Hippocampal formation (tissue), 2 donors: ENCODE results near the gene PNRC2.
A peak's percentile ranks its signal among the peaks of the same experiment; 100 is the strongest.
"Not testable (repeated sequence)": the region's sequence is repeated elsewhere in the genome, so short reads cannot be mapped to it uniquely, and the experiment has no call there.

Experiments
- DNase-seq, 2 donors: peaks; one replicate each; lab custom pipeline; 2025; lab: John Stamatoyannopoulos, UW

Gene PNRC2

DNA sequence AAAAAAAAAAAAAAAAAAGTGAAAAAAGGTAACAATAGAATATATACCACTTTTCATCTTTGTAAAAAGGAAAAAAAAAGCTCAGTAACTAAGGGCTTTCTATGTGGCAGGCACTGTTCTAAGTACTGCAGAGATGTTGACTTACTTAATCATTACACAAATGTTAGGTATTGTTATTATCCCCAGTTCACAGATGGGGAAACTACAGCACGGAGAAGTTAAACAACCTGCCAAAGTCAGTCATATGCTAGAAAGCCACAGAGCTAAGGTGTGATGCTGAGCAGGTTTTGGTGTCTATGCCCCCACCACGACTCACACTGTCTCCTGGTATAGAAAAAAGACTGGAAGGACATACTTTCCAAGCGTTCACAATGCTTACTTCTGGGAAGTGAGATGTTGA is 6.6 kb upstream of the PNRC2 start:
- no peak for DNase-seq

DNA sequence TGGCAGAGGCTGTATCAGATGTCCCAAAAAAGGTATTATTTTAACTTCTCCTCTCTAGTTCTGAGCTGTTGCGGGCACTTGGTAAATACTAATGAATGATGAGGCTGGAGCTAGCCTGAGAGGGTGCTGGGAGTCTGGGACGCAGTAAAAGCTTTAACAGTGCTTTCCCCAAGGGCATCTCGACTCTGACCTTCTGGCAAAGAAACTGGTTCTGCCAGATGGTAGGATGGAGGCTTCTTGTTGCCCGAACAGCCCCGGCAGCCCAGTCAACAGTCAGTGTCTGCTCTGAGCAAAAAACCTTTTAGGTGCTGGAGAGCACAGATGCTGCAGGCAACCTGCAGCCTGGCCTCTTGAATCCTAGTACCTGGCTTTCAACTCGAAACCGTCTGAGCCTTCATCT is 2.5 kb upstream of the PNRC2 start:
- DNase-seq: no peak

DNA sequence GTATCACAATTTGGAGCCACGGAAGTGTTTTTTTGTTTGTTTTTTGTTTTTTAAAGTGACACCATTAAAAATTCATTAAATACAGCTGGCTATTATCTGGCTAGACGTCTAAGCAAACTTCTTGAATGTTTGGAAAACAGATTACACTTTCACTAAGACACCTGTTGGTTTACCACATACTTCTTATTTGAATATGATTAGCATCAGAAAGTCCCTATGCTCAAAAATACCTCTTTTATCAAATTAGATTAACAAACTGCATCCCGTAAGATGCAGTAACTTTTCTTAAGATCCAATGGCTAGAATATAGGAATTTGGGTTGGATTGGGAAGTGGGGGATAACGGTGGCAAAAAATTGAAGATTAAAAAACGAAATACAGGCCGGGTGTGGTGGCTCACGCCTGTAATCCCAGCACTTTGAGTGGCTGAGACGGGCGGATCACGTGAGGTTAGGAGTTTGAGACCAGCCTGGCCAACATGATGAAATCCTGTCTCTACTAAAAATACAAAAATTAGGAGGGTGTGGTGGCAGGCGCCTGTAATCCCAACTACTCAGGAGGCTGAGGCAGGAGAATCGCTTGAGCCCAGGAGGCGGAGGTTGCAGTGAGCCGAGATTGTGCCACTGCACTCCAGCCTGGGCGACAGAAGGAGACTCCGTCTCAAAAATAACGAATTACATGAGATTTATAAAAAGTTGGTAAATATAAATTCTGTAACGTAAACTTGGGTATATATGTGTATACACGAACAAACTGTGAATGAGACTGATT is 1.4 kb upstream of the PNRC2 start:
- DNase-seq: not testable (repeated sequence)

DNA sequence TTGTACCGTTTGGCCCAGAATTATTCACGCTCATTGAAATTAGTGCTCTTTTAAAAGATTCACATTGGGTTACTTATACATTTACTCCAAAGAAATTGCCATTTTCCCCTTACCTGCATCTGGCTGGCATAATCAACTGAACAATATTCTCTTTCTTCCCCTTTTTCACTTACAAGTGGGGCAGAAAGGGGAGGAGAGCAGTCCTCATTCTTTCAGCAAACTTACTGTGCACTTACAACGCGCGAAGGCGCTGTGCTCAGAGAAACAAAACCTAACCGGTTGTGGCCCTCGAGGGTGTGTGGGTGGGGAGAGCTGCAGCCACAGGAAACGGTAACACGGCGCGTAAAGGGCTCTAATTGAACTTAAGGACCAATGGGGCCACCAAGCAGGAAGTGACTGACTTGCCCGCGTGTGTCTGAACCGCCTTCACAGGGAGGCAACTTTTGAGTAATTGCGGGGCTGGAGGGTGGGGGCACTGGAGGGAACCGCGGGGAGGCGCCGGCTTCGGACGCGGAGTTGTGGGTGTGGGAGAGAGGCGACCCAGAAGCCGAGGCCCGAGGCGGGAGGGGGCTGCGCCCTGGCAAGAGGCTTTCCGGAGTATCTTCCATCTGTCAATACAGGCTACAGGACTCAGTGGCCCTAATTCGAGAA is 693 bp upstream of the PNRC2 start:
- peak; percentile 26 to 65 for DNase-seq

DNA sequence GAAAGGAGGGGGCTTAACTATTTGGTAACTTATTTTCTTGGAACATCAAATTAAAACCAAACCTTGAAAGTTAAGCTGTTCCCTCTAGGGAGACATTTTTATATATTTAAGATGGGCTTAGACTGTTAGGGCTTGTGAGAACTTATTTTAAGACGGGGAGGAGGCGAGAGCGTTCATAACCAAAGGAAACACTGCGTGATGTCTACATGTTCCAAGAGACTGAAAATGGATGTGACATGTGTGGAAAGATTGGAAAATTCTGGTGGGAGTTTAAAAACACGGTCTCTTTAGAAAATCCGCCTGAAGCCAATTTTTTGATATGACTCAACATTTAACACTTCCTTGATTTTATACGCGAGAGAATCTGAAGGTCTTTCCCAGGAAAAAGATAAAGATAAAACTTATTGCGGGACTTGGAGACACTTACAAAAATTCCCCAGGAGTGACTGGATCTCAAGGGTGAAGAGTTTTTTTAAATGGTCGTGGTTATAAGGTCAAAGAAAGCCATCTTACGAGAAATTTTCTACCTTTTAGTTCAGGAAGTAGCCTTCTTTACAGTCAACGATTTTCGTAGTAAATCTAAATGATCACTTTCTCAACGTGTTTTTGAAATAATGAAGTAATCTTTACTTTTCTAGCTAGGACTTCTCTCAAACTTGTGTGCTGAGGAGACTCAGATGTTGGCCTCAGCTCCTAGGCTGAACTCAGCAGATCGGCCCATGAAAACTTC is 828 bp downstream of the PNRC2 start:
- peak in 1 of 2 donors; percentile 59 for DNase-seq

DNA sequence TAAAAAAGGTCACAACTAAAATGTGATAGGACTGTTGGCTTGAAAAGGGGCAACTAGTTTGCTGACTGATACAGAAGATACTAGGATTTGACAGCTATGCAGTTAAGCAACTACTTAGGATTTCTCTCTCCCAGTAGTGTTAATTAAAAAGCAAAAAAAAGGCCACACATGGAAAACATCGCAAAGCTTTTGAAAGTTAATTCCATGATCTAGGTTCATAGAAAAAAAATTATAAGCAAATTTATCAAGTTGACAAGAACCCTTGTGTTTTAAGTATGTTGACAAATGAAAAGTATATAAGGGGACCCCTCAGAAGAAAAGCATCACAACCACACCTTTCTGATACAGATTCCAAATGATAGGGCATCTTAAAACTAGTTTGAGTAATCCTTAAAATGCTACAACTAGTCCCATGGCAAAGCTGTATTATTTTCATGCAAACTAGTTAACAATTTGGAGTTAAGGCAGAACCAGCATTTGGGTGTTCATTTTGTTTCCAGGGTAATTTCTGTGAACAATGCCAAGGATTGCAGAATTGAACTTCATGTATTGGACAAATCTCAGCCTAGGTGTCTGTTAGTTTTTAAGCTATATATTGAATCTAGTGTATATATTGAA is 4.1 kb downstream of the PNRC2 start:
- no peak for DNase-seq

DNA sequence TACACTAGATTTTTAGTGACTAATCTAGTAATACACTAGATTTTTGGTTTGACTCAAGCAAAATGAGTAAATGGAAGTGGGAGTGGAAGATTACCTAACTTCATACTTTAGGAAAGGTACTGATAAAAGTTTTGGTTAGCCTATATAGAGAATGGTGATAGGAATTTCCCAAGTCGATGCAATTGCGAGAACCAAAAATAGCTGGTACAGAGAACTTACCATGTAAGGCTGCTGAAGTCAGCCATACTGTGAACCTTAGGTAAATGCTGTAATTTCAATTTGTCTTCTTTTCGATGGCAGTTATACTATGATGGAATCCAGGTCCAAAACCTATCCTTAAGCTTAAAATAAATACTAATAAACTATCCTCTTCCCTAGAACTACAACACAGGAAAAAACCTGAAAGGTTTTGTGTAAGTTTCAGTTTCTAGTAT is 4.6 kb downstream of the PNRC2 start:
- no peak for DNase-seq

DNA sequence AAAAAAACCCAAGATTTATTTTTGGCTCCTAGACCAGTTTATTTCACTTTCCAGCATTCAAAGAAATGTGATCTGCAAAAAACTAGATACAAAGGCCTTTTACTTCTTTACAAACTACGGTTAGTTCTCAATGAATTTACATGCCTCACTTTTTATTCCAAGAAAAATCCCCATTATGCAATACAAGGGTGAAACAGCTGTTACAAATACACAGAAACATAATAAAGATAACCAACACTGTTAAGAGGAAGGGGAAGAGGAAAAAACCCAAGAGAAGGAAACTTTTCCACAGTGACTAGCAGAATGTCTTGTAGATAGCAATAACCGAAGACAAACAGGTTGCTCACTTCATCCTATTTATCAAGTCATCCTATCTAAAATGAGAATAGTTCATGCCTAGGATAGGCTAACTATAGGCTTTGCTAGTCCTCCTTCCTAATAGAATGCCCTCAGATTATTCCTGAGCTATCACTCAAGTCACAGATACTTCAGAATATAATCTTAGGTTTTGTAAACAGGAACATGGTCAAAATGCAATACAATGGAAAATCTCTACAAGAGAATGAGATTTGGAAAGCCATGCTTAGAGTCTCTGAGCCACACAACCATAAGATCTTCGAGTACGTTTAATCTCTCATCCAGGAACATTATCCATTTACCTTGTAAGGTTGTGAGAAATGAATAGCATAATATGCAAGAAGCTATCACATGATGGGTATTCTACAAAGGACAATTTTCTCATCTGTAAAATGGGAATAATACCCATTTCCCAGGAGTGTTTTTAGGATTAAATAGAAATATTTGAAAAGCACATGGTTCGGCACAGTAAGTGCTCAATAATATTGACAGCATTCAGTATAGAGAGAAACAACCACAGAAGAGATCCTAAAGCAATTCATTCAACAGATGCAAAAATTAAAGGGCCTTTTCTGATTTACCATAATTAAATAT is 5.4 kb downstream of the PNRC2 start:
- DNase-seq: no peak

DNA sequence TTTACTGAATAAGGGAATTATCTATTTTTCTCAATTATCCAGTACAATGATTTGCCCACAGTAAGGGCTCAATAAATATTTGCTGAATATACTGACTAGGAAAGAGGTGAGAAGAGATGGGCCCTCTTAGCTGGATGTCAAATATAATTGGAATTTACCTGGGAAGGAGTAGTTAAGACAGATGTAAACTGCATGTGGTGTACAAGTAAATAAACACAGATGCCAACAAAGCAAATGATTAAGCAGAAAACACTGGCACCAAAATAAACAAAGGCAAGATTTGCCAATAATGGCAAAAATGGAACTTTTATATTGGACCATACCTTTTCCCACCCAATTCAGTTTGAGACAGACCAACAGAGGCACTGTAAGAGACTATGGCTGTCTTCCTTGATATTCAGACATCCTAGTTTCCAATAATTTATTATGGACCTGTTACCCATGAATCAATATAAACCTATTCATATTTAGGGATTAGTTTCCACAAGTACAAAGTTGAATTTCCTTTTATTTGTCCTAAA is 7.4 kb downstream of the PNRC2 start:
- no peak for DNase-seq

DNA sequence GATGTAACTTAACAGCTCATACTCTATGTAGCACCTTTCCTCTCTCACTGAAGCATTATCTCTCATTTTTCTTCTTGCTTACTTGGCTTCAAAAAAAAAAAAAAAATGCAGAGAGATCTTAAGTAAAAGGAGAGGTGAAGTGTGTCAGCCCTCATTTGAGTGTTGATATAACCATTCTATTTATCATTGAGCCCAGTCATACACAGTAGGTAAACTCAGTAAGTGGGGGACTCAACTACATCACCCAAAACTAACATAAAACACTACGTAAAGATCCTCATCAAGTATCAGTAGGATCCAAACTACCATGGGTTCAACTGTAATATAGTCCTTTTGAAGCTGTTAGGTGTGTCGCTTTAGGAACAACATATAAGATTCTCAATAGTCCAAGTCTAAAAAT is 8.2 kb downstream of the PNRC2 start:
- DNase-seq: no peak

DNA sequence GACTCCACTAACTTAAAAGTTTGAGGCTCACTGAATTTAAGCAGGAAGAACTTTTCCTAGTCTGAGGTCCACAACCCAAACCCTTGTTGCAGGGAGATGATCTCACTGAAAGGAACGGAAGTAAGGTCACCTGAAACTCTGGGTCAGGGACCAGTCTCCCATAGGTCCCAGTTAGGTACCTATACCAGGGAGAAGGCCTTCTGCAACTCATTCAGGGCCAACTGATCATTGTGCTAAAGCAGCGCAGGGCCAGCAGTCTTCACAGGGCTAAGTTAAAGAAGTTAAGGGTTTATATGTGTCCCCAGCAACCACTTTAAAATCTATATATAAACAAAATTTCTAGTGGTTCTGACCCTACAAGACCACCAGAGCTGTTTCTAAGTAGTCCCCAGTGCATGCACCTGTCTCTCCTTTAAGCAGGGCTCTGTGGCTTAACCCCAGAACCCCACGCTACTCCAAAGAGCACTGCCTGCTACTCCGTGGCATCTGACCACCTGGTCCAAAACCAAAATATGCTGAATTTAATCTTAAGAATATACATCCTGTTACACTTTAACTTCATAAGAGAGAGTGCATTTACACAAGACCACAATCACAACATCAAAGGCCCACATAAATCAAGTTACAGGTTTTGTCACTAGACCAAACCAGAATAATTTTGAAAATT is 17.7 kb downstream of the PNRC2 start:
- no peak for DNase-seq

DNA sequence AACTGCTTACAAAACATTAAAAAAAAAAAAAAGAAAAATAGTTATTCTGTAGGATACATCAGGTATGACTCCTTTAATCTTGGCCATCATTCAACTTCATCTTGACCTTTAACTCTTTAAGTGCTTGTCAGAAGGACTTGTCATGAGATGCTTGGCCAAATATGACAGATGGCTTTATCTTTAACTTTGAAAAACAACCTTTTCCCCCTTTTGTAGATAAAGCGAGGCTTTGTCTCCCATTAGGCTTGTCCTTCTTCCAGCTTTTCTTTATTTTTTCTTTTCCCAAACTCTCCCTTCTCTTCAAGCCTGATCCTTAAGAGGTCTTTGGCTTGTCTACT is 18.2 kb downstream of the PNRC2 start:
- DNase-seq: no peak

DNA sequence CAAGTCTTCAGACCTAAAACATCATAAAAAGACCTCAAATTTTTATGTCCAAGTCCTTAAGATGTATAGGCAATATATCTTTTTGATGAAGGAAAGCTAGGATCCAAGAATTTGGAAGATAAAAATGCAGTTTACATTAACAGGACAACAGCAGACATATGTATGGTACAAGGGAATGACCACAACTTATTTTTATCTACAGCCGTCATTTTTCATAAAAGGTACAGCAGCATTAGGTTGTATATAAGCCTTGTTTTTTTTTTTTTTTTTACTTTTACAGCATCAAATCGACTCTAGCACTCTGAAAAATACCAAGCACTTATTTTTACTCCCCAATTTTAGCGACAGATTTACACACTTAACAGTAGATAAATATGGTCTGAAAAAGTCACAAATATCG is 19.2 kb downstream of the PNRC2 start:
- no peak for DNase-seq

DNA sequence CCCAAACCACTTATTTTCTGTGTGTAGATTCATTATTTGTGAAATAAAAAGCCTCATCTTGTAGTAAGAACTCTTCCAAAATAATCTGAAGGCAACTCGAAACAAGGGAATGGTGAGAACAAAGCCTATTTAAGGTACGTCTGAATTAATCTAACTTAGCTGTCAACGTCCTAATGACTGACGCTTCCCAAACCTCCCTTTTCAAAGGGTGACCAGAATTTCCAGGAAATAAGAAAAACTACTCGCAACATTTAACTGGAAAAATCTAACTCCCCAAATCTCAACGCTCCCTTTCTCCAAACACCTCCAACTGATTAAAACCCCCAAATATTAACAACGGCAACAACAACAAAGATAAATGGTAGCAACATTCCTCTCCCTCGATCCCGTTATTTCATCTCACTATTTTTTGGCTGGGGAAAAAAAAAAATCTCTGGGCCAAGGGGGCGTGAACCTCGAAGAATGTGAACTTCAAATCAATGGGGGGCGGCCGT is 19.8 kb downstream of the PNRC2 start:
- no peak for DNase-seq

DNA sequence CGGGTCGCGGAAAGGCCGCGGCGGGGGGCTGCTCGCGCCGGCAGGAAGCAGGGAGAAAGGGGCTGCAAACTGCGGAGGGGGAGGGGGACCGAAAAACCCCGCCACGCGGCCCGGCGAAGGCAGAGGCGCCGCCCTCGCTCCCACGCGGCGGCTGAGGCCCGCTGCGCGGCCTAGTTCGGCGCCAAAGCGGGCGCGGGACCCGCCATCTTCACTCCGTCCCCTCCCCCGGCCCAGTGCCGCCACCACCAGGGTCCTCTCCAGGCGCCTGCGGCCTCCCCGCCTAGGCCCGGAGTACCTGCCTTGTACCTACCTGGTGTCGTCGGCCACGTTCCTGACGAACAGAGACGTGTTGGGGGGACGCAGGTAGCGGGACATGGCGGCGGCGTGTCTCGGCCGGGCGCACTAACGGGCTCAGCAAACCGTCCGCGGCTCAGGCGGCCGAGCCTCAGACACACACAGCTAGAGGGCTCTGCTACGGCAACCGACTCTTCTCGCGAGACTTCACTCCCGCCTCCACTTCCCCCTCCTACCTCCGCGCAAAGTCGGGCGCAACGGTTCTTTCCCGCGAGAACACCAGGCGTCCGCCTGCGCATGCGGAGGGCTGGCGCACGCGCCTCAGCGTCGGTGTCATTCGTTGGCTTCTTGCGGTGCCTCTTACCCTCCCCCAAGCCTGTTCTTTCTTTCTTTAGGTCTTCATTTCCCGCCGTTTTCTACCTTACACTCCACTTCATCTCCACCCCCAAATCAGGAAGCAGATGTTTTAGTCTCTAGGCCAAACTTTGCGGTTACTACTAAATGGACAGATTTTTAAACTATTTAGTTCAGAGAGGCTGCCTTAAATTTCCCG is 20.5 kb downstream of the PNRC2 start, which contains the start of gene SRSF10:
SRSF10 (minus strand) TSS at position 447 of the 847 bp plus-strand sequence; CDS start at position 375, 72 bp downstream.
- DNase-seq: peak; percentile 97 to 98

DNA sequence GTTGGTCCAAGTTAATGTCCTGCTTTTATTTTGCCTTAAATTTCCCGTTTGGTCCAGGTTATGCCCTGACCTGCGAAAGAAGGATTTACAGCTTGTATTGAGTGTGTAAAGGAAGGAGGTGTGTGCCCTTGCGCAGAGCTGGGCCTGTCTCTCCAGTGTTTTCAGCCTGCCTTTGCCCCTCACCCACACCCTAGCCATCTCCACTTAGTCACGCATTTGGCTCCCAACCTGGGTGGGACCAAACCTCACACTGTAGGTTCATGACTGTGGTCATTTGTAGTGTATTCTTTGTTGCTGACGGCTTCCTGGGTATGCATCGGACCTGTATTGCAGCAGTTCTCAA is 21.1 kb downstream of the PNRC2 start:
- no peak for DNase-seq

DNA sequence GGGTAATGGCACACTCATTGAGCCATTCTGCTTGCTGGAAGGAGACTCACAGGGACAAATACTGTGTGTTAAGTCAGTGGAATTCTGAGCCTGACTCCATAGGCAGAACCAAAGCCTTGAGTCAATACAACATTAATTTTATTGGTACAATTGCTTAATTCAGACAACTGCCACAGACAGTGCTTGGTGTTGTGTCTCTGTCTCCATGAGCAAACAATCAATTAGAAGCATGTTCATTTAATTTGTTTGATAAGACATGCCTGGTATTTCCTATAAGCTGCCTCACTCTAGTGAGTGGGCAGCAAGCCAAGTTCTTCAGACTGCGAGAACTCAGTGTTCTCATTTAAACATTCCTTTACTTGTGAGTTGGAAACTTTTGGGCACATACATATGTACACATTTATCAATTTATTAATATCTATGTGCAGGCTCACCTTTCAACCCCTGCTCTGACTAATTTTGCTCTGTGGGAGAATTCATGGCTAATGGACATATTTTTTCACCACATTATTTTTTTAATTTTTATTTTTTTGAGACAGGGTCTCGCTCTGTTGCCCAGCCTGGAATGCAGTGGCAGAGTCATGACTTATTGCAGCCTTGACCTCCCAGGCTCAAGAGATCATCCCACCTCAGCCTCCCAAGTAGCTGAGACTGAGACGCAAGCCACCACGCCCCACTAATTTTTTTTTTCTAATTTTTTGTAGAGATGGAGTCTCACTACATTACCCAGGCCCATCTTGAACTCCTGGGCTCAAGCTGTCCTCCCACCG is 25.0 kb downstream of the PNRC2 start:
- no peak for DNase-seq

DNA sequence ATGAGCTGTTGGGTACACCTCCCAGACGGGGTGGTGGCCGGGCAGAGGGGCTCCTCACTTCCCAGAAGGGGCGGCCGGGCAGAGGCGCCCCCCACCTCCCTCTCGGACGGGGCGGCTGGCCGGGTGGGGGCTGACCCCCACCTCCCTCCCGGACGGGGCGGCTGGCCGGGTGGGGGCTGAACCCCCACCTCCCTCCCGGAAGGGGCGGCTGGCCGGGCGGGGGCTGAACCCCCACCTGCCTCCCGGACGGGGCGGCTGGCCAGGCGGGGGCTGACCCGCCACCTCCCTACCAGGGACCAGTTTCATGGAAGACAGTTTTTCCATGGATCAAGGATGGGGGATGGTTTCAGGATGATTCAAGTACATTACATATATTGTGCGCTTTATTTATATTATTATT is 27.4 kb downstream of the PNRC2 start:
- DNase-seq: not testable (repeated sequence)

DNA sequence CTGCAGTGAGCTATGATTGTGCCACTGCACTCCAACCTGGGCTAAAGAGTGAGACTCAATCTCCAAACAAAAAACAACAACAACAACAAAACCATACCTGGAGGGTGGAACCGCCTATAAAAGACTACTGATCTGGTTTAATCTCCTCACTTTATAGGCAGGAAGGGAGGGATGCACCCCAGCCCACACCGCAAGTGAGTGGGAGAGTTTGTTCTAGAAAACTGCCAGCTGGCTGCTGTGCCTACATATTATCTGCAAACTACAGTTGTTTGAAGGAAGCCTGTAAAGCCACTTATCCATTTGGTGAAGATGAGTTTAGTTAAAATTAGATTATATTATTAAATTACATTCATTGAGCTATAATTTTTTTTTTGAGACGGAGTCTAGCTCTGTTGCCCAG is 29.6 kb downstream of the PNRC2 start:
- DNase-seq: no peak
